OCI-M2 (cell line): ENCODE results near the gene SLC24A4.

Experiments used
- DNase-seq: peaks from one replicate; lab custom pipeline; 2025; ENCODE audit not compliant: unreplicated experiment; lab: John Stamatoyannopoulos, UW

The SLC24A4 gene

GRCh38 chr14:92360651-92361370 is 37.8 kb downstream of the SLC24A4 start:
- no peak for DNase-seq

DNA sequence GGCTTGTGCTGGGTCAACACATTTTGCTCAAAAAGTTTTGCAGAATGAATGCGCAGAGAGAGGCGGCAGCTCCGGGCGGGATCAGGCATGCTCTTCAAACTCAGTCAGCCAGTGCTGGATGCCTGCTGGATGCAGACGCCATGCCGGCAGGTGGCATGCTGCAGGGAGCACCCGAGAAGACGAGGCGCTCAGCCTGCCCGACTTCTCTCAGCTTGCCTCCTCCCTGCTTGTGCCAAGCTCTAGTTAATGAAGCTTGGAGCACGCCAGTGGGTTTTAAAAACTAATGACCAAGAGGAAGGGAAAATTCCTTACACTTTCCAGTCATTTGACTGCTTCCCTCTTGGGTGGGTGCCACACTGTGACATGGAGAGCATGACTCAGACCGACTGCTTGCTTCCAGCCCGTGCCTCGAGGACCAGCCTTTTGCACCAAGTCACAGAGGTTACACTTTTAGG is 39.8 kb downstream of the SLC24A4 start:
- DNase-seq = no peak

DNA sequence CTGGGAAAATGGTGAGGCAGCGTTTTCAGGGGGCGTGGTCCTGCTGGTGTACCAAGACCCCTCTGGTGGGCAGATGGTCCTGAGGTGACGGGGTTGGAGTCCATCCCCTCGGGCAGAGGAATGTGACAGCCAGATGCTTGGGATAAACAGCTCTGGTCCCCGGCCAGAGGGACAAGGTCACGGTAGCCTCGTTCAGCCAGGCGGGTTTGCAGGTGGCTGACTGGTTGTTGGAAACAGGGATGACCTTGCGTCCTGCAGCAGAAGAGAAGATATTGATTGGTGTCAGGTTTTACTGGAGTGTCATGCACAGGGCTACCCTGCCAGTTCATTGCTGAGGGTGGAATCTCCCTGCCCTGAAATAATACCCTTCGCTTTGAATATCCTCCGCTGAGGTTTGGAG is 43.3 kb downstream of the SLC24A4 start:
- DNase-seq = no peak

DNA sequence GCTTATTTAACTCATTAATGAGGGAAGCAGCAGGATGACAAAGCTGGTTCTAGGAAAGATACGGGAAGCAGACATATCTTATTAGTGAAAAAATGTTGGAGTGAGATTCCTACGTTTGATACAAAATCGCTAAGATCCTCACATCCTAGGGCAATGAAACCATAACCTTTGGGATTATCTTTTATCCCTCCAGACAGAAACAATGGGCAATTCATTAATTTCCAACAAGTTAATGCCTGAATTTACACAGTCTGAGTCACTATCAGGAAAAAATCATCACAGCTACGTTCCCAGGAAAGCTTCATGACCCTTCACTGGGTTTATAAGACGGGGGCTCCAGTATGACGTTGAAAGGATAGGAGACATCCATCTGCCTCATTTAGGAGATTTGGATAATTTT is 45.0 kb downstream of the SLC24A4 start:
- DNase-seq = no peak

DNA sequence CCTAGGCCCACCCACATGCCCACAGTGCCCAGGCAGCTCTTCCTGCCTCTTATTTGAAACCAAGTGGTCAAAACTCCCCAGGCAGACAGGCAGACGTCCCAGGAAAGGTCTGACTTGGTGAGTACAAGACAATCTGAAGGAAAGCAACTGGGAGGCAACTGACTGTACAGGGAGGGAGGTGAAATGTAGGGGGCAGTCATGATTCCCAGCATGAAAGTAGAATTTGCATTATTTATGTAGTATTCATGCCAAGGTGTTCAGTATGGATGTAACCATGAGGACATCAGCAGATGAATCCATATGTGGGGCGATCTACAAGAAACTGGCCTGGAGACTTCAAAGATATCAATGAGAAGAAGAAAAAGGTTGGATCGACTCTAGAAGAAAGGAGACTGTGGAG is 46.1 kb downstream of the SLC24A4 start:
- no peak for DNase-seq

DNA sequence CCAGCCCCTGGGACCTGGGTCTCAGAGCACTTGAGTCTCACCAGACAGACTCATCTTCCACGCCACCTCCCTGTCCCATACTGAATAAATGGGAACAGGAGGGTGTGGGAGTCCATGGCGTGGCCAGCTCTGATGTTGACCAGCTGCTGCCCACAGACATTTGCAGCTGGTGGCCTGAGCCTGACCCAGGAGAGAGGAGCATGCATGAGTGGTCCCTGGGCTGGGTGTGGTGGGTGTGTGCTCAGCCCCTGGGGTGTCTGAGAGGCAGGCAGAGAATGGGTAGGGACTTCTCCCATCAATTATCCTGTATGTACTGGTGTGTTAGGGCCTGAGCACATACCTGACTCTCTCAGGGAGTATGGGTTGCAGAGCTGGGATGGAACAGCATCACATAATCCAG is 49.3 kb downstream of the SLC24A4 start:
- DNase-seq = no peak

DNA sequence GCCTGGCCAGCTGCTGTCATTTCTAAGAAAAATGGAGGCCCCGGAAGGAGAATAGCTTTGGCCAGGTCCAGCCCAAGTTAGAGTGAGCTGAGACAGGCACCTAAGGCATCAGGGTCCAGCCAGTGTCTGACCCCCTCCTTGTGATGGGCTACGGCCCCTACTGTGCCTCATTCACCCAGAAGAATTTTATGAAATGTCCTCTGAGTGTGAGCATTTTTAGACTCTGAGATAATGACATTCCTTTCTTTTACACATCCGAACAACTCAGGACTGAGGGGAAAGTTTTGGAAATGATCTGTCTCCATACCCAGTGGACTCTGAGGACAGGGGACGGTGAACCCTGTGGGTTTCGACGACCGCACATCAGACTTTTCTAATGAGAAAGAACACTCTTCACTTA is 50.4 kb downstream of the SLC24A4 start:
- DNase-seq = no peak

- no peak for DNase-seq
Measured at GRCh38 chr14:92380131-92380530, 57.2 kb downstream of the SLC24A4 start.

DNA sequence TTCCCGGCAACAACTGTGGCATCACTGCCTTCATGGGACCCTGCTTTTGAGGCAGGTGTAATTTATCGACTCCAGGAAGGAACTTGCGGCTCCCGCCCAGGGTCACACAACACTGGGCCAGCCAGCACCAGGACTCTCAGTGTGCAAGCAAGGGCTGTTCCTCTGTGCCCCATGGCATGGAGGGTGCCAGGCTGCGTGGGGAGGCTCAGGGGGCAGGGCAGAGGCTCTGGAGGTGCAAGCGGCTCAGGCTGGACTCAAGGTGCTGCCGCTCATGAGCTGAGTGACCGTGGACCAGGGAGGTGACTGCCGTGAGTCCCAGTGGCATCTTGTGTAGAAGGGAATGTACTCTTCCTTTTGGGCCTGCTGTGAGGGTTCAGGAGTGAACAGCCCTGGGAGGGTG is 57.6 kb downstream of the SLC24A4 start:
- DNase-seq = no peak

GRCh38 chr14:92382677-92383076 is 59.7 kb downstream of the SLC24A4 start:
- DNase-seq = no peak

DNA sequence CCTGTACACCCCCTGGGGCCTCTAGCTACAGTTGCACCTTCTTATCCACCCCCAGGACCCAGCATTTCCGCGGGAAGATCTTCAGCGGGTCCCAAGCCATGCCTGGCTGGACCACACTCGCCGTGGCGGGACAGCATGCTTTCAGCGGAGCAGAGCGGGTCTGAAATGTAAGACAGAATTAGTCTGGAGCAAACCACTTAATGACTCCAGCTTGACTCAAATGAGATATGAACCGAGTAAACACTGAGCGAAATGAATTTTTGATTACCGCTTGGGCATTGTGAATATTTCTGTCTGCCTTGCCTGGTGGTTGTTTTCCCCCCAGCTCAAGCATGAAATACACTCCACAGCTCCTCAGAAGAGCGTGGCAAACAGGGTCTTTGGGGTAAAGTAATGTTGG is 60.8 kb downstream of the SLC24A4 start:
- no peak for DNase-seq

DNA sequence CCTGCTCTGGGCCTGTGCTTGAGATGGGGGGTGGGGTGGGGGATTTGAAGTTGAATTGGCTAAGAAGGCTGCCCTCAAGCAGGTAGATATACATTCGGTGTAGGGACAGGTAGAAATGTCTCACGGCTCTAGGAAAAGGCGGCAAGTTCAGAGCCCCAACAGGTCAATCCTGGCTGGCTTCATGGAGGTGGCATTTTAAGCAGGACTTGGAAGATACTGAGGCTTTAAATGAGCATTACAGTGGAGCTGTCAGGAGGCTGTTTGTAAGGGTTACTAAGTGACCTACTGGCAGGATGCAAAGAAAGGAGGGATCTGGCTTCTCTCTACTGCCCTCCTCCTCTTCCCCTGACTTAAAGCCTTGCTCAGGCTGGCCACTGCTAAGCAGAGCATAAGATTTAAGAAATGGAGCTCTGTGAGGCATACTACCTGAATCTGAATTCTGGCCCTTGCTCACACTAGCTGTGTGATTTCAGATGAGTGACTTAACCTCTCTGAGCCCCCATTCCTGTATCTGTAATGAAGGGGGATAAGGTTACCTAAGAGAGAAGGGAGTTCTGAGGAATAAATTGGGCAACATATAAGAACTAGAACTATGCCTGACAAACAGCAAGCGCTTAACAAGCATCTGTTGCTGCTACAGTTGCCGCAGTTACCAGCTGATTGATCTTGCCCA is 61.6 kb downstream of the SLC24A4 start:
- DNase-seq = no peak

DNA sequence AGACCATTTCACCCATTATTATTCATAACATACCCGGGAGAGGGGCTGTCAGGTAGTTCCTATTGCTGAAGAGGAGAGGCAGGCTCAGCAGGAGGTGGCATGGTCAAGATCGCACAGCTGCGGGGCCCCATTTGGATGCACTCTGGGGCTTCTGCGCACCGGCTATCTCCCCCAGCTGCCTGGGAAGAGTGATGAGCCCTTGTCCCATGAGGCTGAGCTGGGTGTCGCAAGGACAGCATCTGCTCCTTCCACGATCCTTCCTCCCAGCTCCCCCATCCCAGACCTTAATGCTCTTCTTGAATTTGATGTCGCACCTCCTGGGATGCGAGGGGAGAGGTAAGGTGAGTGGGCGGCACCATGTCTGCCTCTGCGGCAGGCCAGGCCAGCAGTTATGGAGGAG is 62.6 kb downstream of the SLC24A4 start:
- no peak for DNase-seq

GRCh38 chr14:92386165-92386564 is 63.2 kb downstream of the SLC24A4 start:
- no peak for DNase-seq

- no peak for DNase-seq
Measured at GRCh38 chr14:92386637-92387036, 63.7 kb downstream of the SLC24A4 start.

DNA sequence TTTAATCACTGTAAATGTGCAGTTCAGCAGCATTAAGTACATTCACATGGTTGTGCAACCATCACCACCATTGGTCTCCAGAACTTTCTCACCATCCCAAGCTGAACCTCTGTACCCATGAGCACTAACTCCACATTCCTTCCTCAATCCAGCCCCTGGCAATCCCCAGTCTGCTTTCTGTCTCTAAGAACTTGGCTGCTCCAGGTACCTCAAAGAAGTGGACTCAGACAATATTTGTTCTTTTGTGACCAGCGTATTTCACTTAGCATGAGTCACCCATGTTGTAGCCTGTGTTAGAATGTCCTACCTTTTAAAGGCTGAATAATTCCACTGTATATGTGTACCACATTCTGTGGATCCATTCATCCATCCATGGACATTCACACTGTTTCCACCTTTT is 64.6 kb downstream of the SLC24A4 start:
- no peak for DNase-seq

DNA sequence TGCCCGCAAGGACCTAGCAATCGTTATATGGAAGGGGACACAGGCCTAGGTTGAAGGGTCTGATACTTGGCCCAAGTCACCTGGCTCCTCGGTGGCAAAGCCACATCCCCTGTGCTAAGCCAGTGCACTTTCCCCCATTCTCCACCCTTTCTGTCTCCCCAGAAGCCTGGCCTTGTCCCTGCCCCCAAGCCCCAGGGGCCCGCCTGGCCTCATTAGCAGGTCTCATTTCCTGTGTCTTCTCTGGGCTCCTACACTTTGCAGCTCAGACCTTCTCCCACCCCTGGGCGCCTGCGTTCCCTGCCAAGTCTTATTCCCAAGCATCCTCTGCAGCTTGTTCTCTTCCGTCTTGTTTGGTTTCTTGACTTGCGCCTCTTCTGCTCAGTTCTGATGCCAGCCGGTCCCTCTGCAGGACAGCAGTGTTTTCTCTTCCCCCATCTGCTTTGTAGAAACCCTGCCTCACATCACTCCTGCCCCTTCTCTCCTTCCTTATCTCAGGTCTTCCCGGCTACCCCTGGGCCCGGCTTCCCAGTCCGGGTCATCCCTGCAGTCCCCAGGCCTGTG is 66.7 kb downstream of the SLC24A4 start:
- DNase-seq = no peak

DNA sequence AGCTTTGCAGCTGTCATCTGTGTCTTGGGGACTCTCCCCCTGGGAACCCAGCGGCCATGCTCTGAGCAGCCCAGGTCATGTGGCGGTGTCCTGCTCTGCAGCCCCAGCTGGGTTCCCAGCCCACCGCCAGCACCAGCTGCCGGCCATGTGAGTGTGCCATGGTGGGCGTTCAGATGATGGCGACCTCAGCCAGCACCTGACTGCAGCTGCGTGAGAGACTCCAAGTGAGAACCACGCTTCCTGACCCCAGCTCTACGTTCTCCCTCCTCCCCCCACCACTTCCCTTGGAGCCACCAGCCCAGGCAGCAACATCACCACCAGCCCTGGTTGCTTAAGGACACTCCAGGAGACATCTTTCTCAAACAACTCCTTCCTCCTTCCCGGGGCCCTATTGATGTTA is 68.8 kb downstream of the SLC24A4 start:
- DNase-seq = no peak

- no peak for DNase-seq
Measured at GRCh38 chr14:92392711-92393110, 69.7 kb downstream of the SLC24A4 start.

DNA sequence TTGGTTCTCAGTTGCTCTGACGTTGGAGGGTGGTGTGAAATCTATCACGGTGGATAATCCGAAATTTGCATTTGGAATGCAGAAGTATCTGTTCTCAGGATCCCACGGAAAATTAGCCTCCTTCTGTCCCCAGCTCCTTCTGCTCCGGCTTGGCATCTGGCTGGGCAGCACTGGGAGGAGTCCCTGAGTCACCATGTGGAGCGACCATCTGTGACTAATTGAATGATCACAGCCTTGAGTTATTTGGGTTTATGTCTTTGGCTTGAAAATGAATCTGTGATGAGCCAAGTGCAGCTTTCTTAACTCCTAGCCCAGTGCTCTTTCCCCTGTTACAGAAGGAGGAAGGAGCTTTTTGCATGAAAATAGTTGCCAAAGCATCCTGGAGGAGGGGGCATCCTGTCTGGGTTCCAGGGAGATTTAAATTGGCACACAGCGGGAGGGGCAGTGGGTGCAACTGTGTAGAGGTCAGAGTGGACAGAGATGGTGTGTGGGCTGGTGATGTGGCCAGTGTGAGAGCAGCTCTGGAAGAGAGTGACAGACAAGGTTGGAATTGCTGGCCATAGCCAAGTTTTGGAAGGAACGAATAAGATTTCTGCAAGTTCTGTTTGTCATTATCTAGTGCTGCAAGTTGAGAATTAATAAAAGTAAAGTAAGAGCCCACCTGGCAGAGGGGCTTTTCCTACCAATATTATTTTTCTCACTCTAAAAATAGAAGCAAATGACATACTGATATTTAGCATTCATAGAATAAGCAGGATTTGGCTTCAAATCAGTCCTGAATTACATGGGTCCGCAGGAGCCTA is 74.4 kb downstream of the SLC24A4 start:
- DNase-seq = no peak

GRCh38 chr14:92397953-92398564 is 75.1 kb downstream of the SLC24A4 start:
- DNase-seq = no peak
